Measurements from ENCODE around the gene ANG.

DNA sequence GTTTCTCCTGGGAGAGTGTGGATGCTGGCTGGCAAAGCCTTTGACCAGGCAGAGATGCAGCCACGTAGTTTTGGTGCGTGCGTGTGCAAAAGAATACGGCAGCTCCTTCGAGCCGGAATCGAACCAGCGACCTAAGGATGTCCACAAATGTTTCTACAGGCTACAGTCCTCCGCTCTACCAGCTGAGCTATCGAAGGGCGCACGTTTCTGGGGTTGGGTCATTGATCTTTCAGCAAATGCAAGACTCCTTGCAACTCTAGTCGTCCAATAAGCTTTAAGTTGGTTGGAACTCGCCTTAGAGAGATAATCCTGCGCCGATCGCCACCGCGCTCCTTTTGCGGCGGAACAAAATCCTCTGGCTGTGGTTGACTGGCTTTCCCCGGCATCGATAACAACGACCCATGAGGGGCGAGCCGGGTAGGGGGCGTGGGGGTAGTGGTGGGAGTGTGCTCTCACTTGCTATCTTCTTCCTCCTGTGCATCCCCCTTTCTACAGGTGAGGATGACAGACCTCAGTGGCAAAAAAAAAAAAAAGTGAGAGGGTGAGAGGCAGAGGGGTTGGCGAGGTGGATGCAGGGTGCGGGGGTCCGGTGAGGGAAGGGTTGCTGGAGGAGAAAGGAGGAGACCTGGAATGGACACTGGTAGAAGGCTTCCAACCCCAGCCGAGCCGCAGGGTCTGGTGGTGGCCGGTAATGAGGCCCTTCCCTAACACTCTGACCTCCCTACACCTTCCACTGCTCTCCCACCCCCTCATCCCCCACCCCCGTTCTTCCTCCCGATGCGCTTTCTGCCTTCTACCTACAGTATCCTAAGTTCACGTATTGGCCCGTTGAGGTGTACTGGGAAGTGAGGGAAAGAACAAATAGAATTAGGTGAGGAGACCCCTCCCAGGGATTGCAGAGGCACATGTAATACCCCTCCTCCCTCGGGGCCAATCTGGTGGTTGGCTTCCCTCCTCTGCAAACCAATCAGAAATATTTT lies 35.3 kb upstream of the ANG start:
- TF ChIP-seq MXI1 (IDR thresholded peaks at IDR 0.05; ENCODE audit: low read depth, low read length) (no peak), NR1H2 (CRISPR knock-in tag; IDR thresholded peaks at IDR 0.05) (no peak), PCBP1 (IDR thresholded peaks at IDR 0.05; ENCODE audit: low read depth, low read length, poor library complexity, severe bottlenecking) (no peak), CHD4 (IDR thresholded peaks at IDR 0.05; ENCODE audit: insufficient read depth, insufficient replicate concordance, low read depth, low read length, poor library complexity, severe bottlenecking) (no peak), NR2C1 (IDR thresholded peaks at IDR 0.05) (no peak), NR2C1 (tag; IDR thresholded peaks at IDR 0.05) (no peak), EZH2 (IDR thresholded peaks at IDR 0.05; ENCODE audit: borderline replicate concordance, low read depth, low read length) (no peak), BHLHE40 (IDR thresholded peaks at IDR 0.05; ENCODE audit: low read length) (peak; percentile 99), YY1 (IDR thresholded peaks at IDR 0.05; ENCODE audit: borderline replicate concordance in 1 of 3, control insufficient read depth in 1 of 3, extremely low read depth in 1 of 3, insufficient read depth in 3 of 3, insufficient read length in 1 of 3, insufficient replicate concordance in 2 of 3, low read depth in 1 of 3, low read length in 2 of 3) (no peak)
